Spleen (tissue), 11 donors: ENCODE results near the gene SPATC1L. TPM values are rescaled to one million over a fixed set of nuclear protein-coding genes. Genes with fewer than 3 reads are reported as not detected.
A peak's percentile ranks its signal among the peaks of the same experiment; 100 is the strongest.

ENCODE experiments used
- DNase-seq: peaks from one replicate; pipeline ENCODE4 v3.0.0-alpha.2; 2020
- H3K27ac ChIP-seq, 8 donors: fragments of 200-600 bp; sonication (generic) in 7 of 8; 1 replicate in 4 of 8; 2 replicates in 4 of 8; pipeline versions ENCODE4 v1.5.0 to v1.8.0; 2016 to 2021; ENCODE audit warnings: inconsistent platforms in 4 of 8, mild to moderate bottlenecking in 4 of 8, moderate library complexity in 1 of 8
- H3K27me3 ChIP-seq, 7 donors: fragments of 200-600 bp; sonication (generic) in 6 of 7; replicated peaks in 1 of 7; 1 replicate in 4 of 7; 2 replicates in 3 of 7; pipeline versions ENCODE4 v1.5.0 to v1.8.0; 2016 to 2021; ENCODE audit warnings: inconsistent platforms in 3 of 7, mild to moderate bottlenecking in 1 of 7
- H3K36me3 ChIP-seq, 6 donors: fragments of 200-600 bp; sonication (generic) in 5 of 6; 1 replicate in 4 of 6; 2 replicates in 2 of 6; pipeline versions ENCODE4 v1.5.0 to v1.8.0; 2016 to 2021; ENCODE audit warnings: inconsistent platforms in 2 of 6
- H3K4me1 ChIP-seq, 6 donors: fragments of 200-600 bp; sonication (generic) in 5 of 6; 1 replicate in 3 of 6; 2 replicates in 3 of 6; pipeline versions ENCODE4 v1.5.0 to v1.8.0; 2016 to 2021; ENCODE audit warnings: inconsistent platforms in 3 of 6
- H3K4me3 ChIP-seq, 8 donors: fragments of 200-600 bp; sonication (generic) in 7 of 8; 1 replicate in 4 of 8; 2 replicates in 4 of 8; pipeline versions ENCODE4 v1.5.0 to v1.8.0; 2016 to 2021; ENCODE audit warnings: inconsistent platforms in 4 of 8, mild to moderate bottlenecking in 4 of 8, moderate library complexity in 2 of 8
- H3K9me3 ChIP-seq, 8 donors: fragments of 200-600 bp; sonication (generic) in 7 of 8; 1 replicate in 4 of 8; 2 replicates in 4 of 8; pipeline versions ENCODE4 v1.5.0 to v1.8.0; 2016 to 2021; ENCODE audit warnings: inconsistent platforms in 4 of 8
- POLR2A ChIP-seq, 3 donors: fragments of 450-650 bp; IDR thresholded peaks; one replicate each; pipeline ENCODE4 v1.5.1; 2017; ENCODE audit warnings: antibody characterized with exemption in 3 of 3, mild to moderate bottlenecking in 1 of 3
- POLR2AphosphoS5 ChIP-seq, 3 donors: sonication (generic); formaldehyde crosslinking; IDR thresholded peaks; one replicate each; pipeline ENCODE4 v1.5.1; 2017; ENCODE audit warnings: antibody characterized with exemption in 3 of 3
- WGBS, 5 donors: extraction: QIAGEN DNeasy Blood & Tissue Kit in 3 of 5; methylation state at CpG; one replicate each; pipeline versions ENCODE4 v1.1.5 to v1.1.7; 2013 to 2018; 5-methylcytosine and 5-hydroxymethylcytosine counted together
- intact Hi-C: fragments of 100-400 bp; cut with DNase I; formaldehyde crosslinking; loops from one replicate; pipeline ENCODE4 v1.15.0; 2023; ENCODE audit warnings: low total_unique reads
- polyA plus RNA-seq, 3 donors: library from polyadenylated mRNA; stranded (reverse); fragments of 200-250 nt; gene quantifications; one replicate each; pipeline ENCODE4 v1.2.1, GENCODE V29; 2013
- total RNA-seq, 7 donors: library from RNA; depleted of rRNA in 3 of 7; stranded (reverse); fragments of >200 nt in 3 of 7; fragmentation: NEBNext Ultra II Directional in 4 of 7; extraction: Animal tissue kit (Norgen Biotek cat#: 25700) in 4 of 7; gene quantifications; one replicate each; pipeline versions ENCODE4 v1.1.0 to v1.2.1, GENCODE V29; 2016 to 2021
- TF ChIP-seq, protein P1 (sequence below), 11 experiments: fragments of 200-600 bp in 7 of 11; fragments of 450-650 bp in 4 of 11; sonication (generic) in 4 of 11; IDR thresholded peaks in 8 of 11; conservative IDR thresholded peaks in 3 of 11; 1 replicate in 7 of 11; 2 replicates in 4 of 11; pipeline versions ENCODE4 v1.4.0 to v1.8.0; 2016 to 2021; ENCODE audit warnings: antibody characterized with exemption in 11 of 11, inconsistent platforms in 4 of 11, mild to moderate bottlenecking in 1 of 11
- donor health status: healthy with polysubstance abuse.
- donor health status: DM: no; HTN: no; CAD: no; lungs with moderate emphysema.
- donor health status: DM: no; HTN: no; CAD: no.
- donor health status: Bipolar disorder and iron deficiency.
- donor health status: healthy.
- donor health status: DM: no; HTN: no; CAD: no.
- donor health status: DM: yes; HTN: yes; CAD: no.

SPATC1L gene
- total and polyA plus RNA-seq, 10 donors: 4.4 to 13.4 (median 9.8) TPM

DNA sequence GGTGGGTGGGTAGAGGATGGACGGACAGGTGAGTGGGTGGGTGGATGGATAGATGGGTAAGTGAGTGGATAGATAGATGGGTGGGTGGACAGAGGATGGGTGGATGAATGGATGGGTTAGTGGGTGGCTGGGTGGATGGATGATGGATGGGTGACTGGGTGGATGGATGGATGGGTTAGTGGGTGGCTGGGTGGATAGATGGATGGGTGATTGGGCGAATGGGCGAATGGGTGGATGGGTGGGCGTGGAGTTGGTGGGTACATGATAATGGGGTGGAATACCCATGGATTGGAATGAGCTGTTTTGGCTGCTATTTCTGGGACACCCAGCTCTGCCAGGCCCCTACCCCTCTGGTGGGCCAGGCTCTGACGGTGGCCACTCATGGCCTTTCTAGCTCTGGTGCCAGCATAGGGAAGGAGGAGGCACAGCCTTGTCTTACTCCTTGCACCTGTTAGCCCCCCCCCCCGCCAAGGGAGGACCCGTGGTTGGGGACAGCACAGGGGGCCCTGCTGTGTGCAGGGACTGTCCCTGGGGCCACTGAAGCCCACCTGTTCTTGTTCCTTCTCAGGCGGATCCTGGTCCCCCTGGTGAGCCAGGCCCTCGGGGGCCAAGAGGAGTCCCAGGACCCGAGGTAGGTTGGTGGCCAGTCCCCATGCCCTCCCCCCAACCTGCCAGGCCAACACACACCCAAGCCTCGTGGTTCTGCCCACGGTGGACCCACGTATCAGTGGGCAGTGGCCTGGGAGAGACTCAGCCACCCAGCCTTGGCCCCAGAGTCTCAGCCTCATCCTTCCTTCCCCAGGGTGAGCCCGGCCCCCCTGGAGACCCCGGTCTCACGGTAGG, 60.0 kb downstream of the SPATC1L start:
- WGBS, 5 donors: 89 to 96% (median 91%) methylated on average over 12 to 16 of the region's 16 CpGs
- intact Hi-C loops: no loop called here
- no peak overlapping the region for H3K27ac ChIP-seq
- no peaks in the 10 kb centered on the region for H3K27me3 ChIP-seq
- DNase-seq: peak; percentile 34
- TF ChIP-seq, protein P1, sequence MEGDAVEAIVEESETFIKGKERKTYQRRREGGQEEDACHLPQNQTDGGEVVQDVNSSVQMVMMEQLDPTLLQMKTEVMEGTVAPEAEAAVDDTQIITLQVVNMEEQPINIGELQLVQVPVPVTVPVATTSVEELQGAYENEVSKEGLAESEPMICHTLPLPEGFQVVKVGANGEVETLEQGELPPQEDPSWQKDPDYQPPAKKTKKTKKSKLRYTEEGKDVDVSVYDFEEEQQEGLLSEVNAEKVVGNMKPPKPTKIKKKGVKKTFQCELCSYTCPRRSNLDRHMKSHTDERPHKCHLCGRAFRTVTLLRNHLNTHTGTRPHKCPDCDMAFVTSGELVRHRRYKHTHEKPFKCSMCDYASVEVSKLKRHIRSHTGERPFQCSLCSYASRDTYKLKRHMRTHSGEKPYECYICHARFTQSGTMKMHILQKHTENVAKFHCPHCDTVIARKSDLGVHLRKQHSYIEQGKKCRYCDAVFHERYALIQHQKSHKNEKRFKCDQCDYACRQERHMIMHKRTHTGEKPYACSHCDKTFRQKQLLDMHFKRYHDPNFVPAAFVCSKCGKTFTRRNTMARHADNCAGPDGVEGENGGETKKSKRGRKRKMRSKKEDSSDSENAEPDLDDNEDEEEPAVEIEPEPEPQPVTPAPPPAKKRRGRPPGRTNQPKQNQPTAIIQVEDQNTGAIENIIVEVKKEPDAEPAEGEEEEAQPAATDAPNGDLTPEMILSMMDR (IDR thresholded peaks at IDR 0.05 in 8 of 11, conservative IDR thresholded peaks at IDR 0.05 in 3 of 11): no peak
- TF ChIP-seq POLR2A (IDR thresholded peaks at IDR 0.05): no peak
- no peak for TF ChIP-seq POLR2AphosphoS5 (IDR thresholded peaks at IDR 0.05)
- H3K4me1 ChIP-seq: peaks cover 0 to 7% (median 0%) of the 10 kb centered on the region in 6 donors
- no peaks in the 10 kb centered on the region for H3K9me3 ChIP-seq
- H3K36me3 ChIP-seq: peaks cover 0 to 83% (median 20%) of the 10 kb centered on the region in 6 donors
- H3K4me3 ChIP-seq: no peak overlapping the region

DNA sequence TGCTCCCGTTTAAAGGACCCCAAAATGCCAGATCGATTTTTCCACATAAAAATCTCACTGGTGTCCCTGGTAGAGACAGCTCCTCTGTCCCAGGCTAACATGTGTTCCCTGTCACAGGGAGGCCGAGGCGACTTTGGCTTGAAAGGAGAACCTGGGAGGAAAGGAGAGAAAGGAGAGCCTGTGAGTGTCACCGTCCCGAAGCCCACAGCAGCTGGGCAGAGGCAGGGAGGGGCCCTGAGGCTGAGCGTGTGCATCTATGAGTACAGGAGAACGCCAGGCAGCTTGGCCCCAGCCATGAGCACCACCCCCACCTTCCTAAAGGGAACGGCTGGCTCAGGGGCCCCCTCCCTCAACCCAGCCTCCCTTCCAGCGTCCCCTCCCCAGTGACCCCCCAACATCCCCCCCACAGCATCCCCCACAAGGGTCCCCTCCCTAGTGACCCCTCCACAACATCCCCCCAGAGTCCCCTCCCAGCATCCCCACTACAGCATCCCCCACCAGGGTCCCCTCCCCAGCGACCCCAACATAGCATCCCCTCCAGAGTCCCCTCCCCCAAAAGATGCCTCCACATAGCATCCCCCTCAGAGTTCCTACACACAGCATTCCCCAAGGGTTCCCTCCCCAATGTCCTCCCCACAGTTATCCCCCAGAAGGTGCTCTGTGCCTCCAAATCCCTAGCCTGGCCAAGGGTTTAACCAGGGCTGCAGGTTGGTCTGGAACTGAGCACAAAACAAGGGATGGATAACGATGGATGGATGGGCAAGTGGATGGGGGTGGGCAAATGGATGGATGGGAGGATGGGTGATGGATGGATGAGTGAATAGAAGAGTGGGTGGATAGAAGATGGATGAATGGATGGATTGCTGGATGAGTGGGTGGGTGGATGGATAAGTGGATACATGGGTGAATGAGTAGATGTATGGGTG, 61.2 kb downstream of the SPATC1L start:
- Histone ChIP-seq H3K27ac (no peak overlapping the region), H3K36me3 (peaks cover 0 to 87% (median 30%) of the 10 kb centered on the region in 6 donors), H3K4me3 (no peak overlapping the region), H3K9me3 (no peaks in the 10 kb centered on the region), H3K4me1 (no peaks in the 10 kb centered on the region), H3K27me3 (no peaks in the 10 kb centered on the region)
- DNase-seq: peak; percentile 37
- TF ChIP-seq, protein P1 (IDR thresholded peaks at IDR 0.05 in 8 of 11, conservative IDR thresholded peaks at IDR 0.05 in 3 of 11): no peak
- TF ChIP-seq POLR2A (IDR thresholded peaks at IDR 0.05) (no peak), POLR2AphosphoS5 (IDR thresholded peaks at IDR 0.05) (no peak)
- 85 to 95% (median 88%) methylated on average over 10 to 12 of the region's 12 CpGs for WGBS, 5 donors
- intact Hi-C loops: no loop called here

DNA sequence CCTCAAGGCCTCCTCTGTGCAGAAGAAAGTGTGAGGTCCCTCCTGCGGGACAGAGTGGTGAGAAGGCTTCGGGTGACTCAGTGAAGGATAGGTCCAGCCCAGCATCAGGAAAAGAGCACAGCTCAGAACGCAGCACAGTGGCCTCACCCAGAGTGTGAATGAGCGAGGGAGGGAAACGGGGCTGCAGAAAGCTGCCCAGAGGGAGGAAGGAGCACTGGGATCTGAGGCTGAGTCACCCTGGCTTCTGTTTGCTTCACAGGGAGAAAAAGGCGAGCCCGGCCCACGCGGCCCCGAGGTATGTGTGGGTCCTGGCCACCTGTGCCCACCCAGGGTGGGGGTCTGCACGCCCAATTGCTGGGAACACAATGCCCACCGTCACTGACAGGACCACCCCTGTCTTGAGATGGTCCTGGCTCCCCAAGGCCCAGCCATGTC, 62.0 kb downstream of the SPATC1L start:
- 82 to 92% (median 87%) methylated on average over 11 to 12 of the region's 12 CpGs for WGBS, 5 donors
- Histone ChIP-seq H3K27ac (no peak overlapping the region), H3K27me3 (no peaks in the 10 kb centered on the region), H3K36me3 (peaks cover 0 to 91% (median 34%) of the 10 kb centered on the region in 6 donors), H3K9me3 (no peaks in the 10 kb centered on the region), H3K4me3 (no peak overlapping the region), H3K4me1 (no peaks in the 10 kb centered on the region)
- TF ChIP-seq POLR2AphosphoS5 (IDR thresholded peaks at IDR 0.05): no peak
- TF ChIP-seq, protein P1 (IDR thresholded peaks at IDR 0.05 in 8 of 11, conservative IDR thresholded peaks at IDR 0.05 in 3 of 11): no peak
- TF ChIP-seq POLR2A (IDR thresholded peaks at IDR 0.05): no peak
- DNase-seq: peak; percentile 52
- intact Hi-C loops: no loop called here
